ENCODE results near the gene GDA.
"Not testable (repeated sequence)": the region's sequence is repeated elsewhere in the genome, so short reads cannot be mapped to it uniquely, and the experiment has no call there.

Gene GDA

DNA sequence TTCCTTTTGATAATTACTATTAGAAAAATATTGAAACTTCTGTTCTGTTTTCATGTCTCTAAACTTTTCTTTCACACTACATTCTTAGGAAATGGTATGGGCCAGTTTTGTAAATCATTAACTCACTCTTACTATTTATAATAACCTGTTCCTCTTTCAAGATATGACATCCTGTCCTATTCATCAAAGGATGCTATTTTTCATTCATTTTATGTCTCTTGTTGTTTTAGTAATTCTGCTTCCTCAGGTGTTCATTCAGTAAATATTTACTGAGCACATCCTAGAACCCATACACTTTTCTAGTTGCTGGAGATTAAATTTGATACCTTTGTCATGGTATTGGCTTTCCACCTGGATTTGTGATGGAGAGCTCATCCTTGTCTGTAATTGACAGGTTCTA, 58.0 kb downstream of the GDA start:
- no peak for DNase-seq (ENCODE audit: low read depth, low spot score)

DNA sequence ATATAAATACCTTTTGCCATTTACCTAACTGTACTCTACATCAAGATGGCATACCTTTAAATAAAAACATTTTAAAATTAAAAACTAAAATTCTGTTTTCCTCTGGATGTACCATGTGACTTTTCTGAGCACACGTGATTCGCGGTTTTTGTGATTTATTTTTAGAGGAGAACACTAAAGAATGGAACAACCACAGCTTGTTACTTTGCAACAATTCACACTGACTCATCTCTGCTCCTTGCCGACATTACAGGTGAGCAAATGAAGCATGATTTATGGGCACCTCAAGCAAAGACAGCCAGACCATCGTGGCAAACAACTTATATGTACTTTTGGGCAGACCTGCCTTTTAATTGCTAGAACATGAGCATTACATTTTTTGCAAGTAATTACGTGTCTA, 61.3 kb downstream of the GDA start:
- no peak for DNase-seq (ENCODE audit: low read depth, low spot score)

DNA sequence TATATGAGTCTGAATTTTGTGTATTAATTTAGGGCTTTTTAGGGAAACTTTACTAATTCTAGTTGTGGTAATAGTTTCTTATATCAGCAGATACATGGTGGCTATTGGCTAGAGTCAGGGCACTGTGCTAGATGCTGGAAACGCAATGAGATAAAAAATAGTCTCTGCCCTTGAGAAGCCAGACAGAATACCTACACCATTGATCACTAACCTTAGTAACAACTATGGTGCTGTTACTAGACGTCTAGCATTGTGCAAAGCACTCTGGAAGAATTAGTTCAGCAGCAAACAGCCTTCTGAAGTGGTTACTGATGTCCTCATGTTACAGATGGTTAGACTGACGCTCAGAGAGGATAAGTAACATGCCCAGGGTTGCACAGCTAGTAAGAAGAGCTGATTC, 61.8 kb downstream of the GDA start:
- DNase-seq (ENCODE audit: low read depth, low spot score): no peak

DNA sequence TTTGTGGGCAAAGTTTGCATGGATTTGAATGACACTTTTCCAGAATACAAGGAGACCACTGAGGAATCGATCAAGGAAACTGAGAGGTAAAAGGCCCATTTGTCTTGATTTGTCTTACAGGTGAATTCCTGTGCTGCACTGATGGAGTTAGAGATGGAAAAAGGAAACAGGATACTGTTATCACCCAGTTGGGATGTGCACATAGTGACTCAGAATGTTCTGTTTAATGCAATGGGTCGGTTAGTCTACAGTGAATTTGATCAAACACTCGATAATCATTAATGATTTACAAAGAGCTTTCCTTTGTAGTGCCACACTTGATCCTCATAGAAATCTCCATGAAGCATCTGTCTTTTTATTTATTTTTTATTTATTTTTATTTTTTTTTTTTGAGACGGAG, 64.7 kb downstream of the GDA start:
- no peak for DNase-seq (ENCODE audit: low read depth, low spot score)

DNA sequence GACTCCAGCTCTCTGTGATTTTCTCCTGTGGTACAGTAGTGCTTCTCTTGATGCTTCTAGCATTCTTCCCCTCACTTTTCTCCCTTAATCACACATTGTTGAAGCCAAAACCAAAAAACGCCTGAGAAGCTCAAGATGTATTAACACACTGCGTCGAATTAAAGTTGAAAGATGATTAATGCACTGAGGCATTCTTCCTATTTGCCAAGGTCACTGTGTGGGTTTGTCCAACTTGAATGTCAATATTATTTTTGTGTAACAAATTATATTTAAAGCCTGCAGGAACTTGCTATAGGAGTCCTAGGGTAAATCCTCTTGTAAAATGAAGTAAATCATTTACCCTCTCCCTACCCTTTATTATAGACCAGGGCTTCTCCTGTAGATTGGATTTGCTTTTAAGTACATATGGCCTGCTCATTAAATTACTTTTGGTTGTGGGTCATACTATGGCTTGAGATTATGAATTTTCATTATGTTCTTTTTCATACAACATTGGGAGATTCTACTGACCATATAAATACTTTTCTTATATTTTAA, 68.1 kb downstream of the GDA start:
- no peak for DNase-seq (ENCODE audit: low read depth, low spot score)

GRCh38 chr9:72220589-72220988, 71.3 kb downstream of the GDA start:
- no peak for DNase-seq (ENCODE audit: low read depth, low spot score)

GRCh38 chr9:72226146-72226812, 77.0 kb downstream of the GDA start:
- DNase-seq (ENCODE audit: low read depth, low spot score): no peak

GRCh38 chr9:72228282-72228681, 79.0 kb downstream of the GDA start:
- DNase-seq (ENCODE audit: low read depth, low spot score): no peak

GRCh38 chr9:72232778-72233177, 83.5 kb downstream of the GDA start:
- DNase-seq (ENCODE audit: low read depth, low spot score): no peak

DNA sequence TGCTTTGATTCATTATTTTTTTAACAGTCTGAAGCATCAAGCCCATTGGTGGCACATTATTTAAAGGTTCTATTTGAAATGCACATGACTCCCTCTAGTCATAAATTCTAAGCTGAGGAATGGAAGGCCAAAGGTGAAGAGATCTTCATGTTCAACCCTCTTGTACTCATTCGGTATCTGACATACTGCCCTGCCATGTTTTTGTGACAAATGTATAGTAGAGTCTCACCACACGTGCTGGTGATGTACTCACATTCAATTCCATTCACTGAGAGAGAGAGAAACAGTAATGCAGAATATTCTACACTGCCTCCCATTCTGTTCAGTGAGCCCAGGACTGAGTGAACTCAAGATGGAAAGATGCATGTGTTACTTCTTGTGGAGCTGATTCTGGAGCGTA, 98.3 kb downstream of the GDA start:
- DNase-seq (ENCODE audit: low read depth, low spot score): no peak

DNA sequence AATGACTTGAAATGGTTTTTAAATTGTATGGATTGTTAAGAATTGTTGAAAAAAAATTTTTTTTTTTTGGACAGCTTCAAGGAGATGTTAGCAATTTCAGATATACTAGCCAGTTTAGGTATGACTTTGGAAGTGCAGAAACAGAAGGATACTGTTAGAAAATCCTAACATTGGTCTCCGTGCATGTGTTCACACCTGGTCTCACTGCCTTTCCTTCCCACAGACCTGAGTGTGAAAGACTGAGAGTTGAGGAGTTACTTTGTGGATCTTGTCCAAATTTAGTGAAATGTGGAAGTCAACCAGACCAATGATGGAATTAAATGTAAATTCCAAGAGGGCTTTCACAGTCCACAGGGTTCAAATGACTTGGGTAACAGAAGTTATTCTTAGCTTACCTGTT, 102.3 kb downstream of the GDA start:
- DNase-seq (ENCODE audit: low read depth, low spot score): no peak

GRCh38 chr9:72254901-72255545, 105.8 kb downstream of the GDA start:
- no peak for DNase-seq (ENCODE audit: low read depth, low spot score)

GRCh38 chr9:72255569-72255968, 106.3 kb downstream of the GDA start:
- DNase-seq (ENCODE audit: low read depth, low spot score): no peak

DNA sequence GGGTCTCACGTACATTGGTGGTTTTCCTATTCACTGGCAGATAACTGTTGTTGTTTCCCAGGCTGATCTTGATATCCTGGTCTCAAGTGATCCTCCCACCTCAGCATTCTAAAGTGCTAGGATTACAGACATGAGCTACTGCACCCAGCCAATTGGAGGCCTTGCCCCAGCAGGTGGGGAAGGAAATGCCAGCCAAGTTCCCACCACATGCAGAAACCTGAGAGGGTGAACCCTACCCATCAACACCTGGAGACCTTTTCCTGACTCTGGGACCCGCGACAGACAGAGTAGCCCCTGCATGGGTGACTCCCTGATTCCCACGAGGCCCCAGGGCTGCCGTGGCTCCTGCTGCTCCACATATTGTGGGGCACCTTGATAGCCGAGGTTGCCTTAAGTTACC, 107.7 kb downstream of the GDA start:
- DNase-seq (ENCODE audit: low read depth, low spot score): no peak

DNA sequence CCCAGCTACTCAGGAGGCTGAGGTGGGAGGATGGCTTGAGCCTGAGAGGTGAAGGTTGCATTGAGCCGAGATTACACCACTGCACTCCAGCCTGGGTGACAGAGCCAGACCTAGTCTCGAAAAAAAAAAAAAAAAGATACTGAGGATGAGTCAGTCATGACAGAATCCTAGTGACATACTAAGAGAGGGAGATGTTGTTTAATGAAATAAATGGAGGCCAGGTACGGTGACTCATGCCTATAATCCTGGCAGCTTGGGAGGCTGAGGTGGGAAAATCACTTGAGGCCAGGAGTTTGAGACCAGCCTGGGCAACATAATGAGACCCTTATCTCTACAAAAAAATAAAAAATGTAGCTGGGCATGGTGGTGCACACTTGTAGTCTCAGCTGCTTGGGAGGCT, 108.6 kb downstream of the GDA start:
- no peak for DNase-seq (ENCODE audit: low read depth, low spot score)

DNA sequence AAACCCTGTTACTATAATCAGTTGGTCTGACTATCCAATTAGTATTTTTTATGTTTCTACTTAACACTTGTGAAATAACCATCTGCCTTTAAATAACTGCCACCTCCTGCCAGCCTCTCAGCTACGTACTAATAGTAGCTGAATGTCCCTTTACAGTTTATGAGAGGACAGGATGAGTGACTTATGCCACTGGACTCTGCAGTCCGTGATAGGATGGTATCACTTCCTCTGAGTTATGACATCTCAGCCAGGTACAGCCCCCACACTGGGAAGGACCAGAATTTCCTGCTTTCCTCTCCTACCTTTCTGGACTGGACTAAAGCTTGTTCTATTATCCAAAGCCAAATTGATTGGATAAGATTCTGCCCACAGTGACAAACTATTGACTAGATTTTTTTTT, 112.8 kb downstream of the GDA start:
- DNase-seq (ENCODE audit: low read depth, low spot score): no peak

- DNase-seq (ENCODE audit: low read depth, low spot score): no peak
These were observed 114.3 kb downstream of the GDA start for GRCh38 chr9:72263572-72263971.

DNA sequence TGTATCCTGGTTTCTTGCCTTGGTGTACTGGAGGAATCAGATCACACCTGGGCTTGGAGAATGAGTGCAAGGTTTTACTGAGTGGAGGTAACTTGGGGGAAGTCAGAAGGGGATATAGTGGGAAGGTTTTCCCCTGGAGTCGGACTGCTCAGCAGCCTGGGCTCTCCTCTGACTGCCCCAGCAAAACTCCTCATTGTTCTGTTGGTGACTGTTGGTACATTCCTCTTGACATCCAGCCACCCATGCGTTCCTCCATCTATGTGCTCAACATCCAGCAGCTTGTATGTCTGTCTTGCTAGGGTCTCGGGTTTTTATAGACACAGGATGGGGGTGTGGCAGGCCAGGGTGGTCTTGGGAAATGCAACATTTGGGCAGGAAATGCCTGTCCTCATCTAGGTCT, 119.7 kb downstream of the GDA start:
- no peak for DNase-seq (ENCODE audit: low read depth, low spot score)

- not testable (repeated sequence) for DNase-seq (ENCODE audit: low read depth, low spot score)
These were observed 121.1 kb downstream of the GDA start for GRCh38 chr9:72270359-72270758.

DNA sequence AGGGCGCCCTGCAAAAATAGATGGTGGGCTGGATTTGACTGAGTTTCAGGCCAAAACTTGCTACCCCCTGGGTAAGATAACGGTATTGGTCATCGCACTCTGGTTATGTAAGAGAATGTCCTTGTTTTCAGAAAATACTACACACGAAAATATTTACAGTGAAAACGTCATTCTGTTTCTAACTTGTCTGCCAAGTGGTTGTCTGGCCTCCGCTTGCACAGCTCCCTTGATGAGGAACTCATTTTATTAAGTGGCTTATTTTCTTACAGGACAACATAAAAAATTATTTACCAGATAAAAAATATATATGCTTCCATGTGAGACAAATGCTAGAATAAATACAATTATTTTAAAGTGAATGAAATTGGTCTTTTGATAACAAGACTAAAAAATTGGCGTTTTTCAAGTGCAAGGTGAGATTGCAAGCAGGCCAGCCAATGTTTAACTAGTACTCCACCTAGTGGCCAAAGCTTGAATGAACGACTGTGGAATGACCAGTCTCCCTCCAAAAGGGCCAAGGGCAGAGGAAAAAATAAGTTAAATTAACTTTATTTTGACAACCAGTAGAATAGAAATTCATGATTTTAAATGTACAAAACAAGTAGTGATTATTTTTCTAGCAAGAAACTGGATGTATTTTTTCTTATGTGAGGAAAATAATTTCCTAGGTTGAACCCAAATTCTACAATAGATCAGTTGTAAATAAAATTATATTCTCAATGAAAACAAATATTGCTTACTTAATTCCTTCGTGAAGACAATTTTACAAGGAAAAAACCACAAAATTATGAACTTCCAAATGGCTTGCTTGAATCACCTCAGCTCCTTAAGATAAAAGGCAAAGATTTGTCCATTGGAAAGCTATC, 122.6 kb downstream of the GDA start:
- peak; percentile 9 for DNase-seq (ENCODE audit: low read depth, low spot score)

DNA sequence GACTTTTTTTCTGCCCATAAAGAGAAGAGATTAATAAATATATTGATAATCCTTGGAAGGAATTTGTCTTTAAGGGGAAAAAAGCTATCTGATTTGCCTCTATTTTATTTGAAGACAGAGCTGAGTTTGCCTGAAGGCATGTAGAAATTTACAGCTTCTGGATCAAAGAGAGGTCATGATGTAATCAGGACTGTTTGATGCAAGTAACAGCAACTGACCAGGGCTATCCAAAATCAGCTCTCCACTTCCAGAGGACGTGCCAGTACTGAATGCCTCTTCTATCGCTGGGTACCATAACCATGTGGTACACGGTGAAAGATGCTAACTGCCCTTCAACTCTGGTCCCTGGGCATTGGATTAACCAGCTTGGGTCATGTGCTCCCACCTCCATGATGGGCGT, 125.2 kb downstream of the GDA start:
- DNase-seq (ENCODE audit: low read depth, low spot score): no peak

DNA sequence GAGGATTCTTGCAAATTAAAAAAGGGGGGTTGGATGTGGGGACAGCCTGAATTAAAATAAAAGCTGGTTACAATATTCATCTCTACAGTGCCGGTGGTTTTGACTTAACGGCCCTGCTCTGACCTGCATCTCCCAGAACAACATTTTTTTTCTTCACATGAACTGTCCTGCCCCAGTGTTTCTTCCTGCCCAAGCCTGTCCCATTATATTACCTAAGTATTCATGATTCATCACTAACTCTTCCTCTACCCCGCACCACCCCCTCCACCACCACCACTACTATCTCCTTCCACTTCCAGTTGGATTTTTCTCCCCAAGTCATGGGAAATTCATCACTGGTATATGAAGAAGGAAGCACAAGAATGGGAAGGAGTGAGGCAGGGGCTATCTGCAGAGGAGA, 125.7 kb downstream of the GDA start:
- DNase-seq (ENCODE audit: low read depth, low spot score): no peak

GRCh38 chr9:72276429-72276828, 127.2 kb downstream of the GDA start:
- DNase-seq (ENCODE audit: low read depth, low spot score): no peak

Data from activated CD4-positive, CD25-positive, alpha-beta regulatory T cell treated with anti-CD3 and anti-CD28 coated beads, Interleukin-2, amount 50 U/mL, for 16 hours (primary cell).